Stimulated activated CD8-positive, alpha-beta memory T cell treated with anti-CD3 and anti-CD28 coated beads, Interleukin-2, amount 100 ng/mL, for 1 hour (primary cell): ENCODE measurements around the gene SCYGR7.

Experiments
- DNase-seq, 2 donors: peaks; one replicate each; pipeline ENCODE4 v3.0.0-alpha.2; 2020; ENCODE audit warnings: low read depth in 2 of 2

SCYGR7 gene

GRCh38 chr2:227759411-227760118 lies 31.4 kb downstream of the SCYGR7 start:
- no peak for DNase-seq

GRCh38 chr2:227761740-227762476 lies 33.8 kb downstream of the SCYGR7 start:
- no peak for DNase-seq

- no peak for DNase-seq
Observed at GRCh38 chr2:227765788-227766372, 37.7 kb downstream of the SCYGR7 start.

- peak; percentile 13 to 21 for DNase-seq
Observed at GRCh38 chr2:227766373-227766883, 38.3 kb downstream of the SCYGR7 start.

- no peak for DNase-seq
Observed at GRCh38 chr2:227767830-227768229, 39.7 kb downstream of the SCYGR7 start.

GRCh38 chr2:227772197-227772661 lies 44.1 kb downstream of the SCYGR7 start:
- no peak for DNase-seq

- no peak for DNase-seq
Observed at GRCh38 chr2:227772932-227773331, 44.8 kb downstream of the SCYGR7 start.

- DNase-seq = no peak
Observed at GRCh38 chr2:227774011-227774624, 46.0 kb downstream of the SCYGR7 start.

GRCh38 chr2:227774895-227775842 lies 47.0 kb downstream of the SCYGR7 start:
- DNase-seq = no peak
